Loucy (cell line): Measurements from ENCODE around the gene CEP43.

Source experiments
- CTCF ChIP-seq: fragments of 200-600 bp; sonication (generic); conservative IDR thresholded peaks from 2 replicates; pipeline ENCODE4 v1.5.1; 2014; ENCODE audit warnings: mild to moderate bottlenecking, antibody characterized with exemption, low read length
- EZH2phosphoT487 ChIP-seq: fragments of 200-600 bp; IDR thresholded peaks from 2 replicates; pipeline ENCODE4 v1.6.1; 2018; ENCODE audit warnings: antibody characterized with exemption, mild to moderate bottlenecking, moderate library complexity, borderline replicate concordance

- TF ChIP-seq CTCF (no peak), EZH2phosphoT487 (no peak)
Measured at GRCh38 chr6:166950443-166950821, 48.8 kb upstream of the CEP43 start.
